Left lobe of liver (tissue), 2 donors: Measurements from ENCODE around the gene FGF14. TPM values are rescaled to one million over a fixed set of nuclear protein-coding genes. Genes with fewer than 3 reads are reported as not detected.

Experiments used
- ATAC-seq: fragments of 200-7000 bp; cut with Tn5 transposase; one replicate; pipeline ENCODE4 v1.9.1; 2020; ENCODE audit warnings: mild to moderate bottlenecking, moderate library complexity
- DNase-seq: peaks from one replicate; pipeline ENCODE4 v3.0.0-alpha.2; 2020; ENCODE audit warnings: low spot score
- total RNA-seq: library from RNA; stranded (reverse); gene quantifications from one replicate; pipeline ENCODE4 v1.2.1, GENCODE V29; 2021
- donor health status: DM: no; HTN: no; CAD: no; lungs with moderate emphysema.
- donor health status: DM: no; HTN: yes; CAD: no.

The FGF14 gene
- total RNA-seq, 1 donor from 2014 or later, result 0.48 TPM

DNA sequence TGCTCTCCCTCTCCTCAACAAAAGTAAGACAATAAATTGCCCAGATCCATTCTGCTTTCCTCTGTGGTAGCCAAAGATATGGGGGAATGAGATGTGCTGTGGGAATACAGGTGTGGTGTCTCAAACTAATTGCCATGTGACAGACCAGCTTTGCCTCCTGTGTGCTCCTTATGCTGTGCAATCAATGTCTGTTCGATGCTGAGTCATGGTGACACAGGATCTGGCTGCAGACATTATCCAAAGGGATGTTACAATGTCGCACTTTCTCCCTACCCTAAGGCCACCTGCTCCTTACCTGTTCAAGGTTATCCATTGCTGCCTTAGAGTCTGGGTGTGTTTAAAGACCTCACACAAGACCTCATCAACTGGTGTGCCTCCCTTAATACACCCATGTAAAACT lies 32.5 kb downstream of the FGF14 start:
- DNase-seq (no peak), ATAC-seq (no peak)

- DNase-seq (no peak), ATAC-seq (no peak)
These were observed 34.0 kb downstream of the FGF14 start for GRCh38 chr13:102367836-102368235.

GRCh38 chr13:102361113-102361512 lies 40.7 kb downstream of the FGF14 start:
- ATAC-seq (no peak), DNase-seq (no peak)

DNA sequence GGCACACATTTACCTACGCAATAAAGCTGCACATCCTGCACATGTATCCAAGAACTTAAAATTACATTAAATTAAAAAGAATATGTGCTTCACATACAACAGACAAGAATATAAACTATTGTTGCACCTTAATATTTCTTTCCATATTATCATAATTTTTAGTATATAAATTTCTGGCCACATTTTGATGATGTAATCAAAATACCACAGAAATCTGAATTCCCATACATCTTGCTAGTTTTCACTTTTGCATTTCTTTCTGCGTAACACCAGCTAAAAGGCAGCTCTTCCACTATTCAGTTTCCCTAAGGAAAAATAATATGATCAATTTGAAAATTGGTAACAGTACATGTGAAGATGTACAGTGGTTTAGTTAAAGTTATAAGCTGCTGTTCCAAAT lies 42.6 kb downstream of the FGF14 start:
- ATAC-seq, result no peak
- no peak for DNase-seq

DNA sequence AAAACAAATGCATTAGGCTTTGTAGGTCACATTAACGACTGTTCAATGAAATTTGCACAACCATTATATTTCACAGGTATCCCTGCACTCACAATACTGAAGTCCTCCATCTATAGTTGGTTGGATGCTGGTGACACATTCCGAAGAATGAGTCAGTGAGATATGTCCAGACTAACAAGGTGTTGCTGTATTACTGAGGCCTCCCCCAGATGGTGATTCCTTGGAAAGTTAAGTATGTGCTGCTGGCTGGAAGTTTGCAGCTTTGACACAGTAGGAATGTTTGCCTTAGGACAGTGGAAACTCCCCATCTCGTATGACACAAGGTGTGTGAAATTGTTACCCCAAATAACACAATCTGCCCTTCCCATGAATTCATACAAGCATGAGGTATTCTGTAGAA lies 46.6 kb downstream of the FGF14 start:
- no peak for DNase-seq
- ATAC-seq, result no peak

- DNase-seq, result no peak
- no peak for ATAC-seq
These were observed 47.8 kb downstream of the FGF14 start for GRCh38 chr13:102354011-102354410.

- DNase-seq, result no peak
- no peak for ATAC-seq
These were observed 50.3 kb downstream of the FGF14 start for GRCh38 chr13:102351521-102351920.

DNA sequence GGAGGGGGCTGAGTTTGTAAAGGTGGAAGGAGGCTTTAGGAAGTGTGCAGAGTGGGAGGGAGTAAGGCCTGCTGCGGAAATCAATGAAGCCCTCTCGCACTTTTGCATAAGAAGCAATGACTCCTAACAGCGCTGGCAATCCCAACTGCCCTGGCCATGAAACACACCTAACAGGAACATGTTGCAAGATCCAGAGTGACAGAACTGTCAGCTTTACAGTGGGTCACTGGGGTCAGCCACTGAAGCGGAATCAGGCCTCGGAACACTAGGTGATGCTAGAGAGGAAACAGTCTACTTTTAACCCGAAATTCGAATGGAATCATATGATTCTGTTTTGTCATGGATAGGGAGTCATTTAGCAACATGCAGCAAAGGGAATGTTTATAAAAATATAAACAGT lies 54.4 kb downstream of the FGF14 start:
- peak; percentile 99 for ATAC-seq
- DNase-seq, result peak; percentile 69

GRCh38 chr13:102346769-102347168 lies 55.1 kb downstream of the FGF14 start:
- DNase-seq (no peak), ATAC-seq (no peak)

- no peak for DNase-seq
- ATAC-seq, result no peak
These were observed 57.4 kb downstream of the FGF14 start for GRCh38 chr13:102344410-102344809.

DNA sequence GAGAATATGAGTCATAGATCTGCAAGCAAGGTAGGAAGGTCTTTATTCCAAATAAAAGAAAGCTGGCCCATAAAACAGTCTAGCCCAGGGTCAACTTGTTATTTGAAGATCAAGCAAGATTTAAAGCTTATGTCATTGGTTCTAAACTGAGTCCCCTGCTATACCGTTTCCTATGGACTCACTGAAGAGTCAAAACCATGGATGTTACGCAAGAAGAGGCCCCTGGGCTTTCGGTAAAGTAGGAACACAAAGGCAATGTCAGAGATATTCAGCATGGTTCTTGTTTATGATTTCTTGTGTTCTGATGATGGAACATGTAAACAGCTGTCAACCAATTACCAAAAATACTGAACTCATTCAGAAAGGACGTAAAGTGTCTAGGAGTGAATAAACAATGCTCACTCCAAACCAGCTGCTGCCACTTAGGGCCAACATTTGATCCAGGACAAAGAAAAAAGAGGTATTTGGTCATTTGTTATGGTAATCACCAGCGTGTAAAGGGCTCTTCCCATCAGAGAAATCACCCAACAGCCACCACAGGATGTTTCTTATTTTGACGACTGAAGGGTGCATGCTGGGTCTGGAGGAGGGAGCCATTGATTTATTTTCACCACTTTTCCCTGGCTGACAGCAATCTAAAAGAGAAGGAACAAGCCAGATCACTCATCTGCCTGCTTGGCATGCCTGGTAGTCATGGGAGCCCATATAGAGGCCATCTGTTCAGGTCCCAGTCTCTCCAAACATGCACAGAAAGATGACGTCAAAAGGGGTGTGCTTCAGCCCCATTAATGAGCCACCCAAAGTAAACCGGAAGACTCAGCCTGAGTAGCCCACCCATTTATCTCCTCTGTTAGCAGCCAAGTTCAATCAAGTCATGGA lies 68.3 kb downstream of the FGF14 start:
- ATAC-seq (no peak), DNase-seq (no peak)

DNA sequence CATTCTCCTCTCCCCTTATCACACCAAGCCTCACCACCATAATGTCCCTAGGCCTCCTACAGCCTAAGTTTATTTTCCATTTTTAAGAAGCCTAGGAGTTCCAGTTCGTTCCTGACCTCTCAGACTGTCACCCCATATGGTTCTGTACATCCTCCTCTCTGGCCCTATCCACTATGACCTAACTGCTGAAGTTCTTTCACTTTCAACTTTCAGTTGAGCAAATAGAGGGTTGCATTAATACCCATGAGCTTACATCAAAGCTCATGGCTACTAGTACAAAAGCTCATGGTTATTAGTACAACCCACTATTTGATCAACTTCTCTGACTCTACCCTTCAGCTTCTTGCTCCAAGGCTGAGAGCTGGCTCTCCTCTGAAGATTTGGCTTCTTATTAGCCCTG lies 72.9 kb downstream of the FGF14 start:
- ATAC-seq (peak; percentile 89), DNase-seq (no peak)

- ATAC-seq, result peak; percentile 65
- DNase-seq, result no peak
These were observed 74.7 kb downstream of the FGF14 start for GRCh38 chr13:102327119-102327617.

DNA sequence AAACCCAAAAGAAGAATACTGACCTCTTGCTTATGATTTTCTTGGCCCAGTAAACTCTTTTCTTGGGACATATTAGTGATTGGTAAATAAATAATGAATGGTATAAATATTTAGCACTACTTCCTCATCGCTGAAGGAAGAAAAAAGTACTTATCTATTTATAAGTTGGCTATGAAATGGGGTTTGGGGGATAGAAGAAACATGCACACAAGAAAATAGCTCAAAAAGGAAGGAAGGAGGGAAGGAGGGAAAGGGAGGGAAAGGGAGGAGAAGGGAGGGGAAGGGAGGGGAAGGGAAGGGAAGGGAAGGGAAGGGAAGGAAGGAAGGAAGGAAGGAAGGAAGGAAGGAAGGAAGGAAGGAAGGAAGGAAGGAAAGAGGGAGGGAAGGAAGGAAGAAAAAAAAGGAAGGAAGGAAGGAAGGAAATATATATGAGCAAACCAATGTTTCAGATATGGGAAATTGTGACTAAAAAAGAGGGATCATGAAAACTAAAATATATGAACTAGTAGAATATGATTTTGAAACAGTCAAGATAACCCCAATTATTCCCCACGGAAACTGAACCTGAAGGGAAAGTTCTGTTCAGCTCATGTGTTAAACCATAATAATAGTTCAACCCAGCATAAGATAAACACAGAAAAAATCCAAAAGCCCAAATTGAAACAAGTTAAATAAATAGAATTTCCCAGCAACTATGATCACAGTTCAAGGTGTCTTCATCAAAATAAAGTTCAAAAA lies 75.3 kb downstream of the FGF14 start:
- ATAC-seq (peak; percentile 64), DNase-seq (no peak)

GRCh38 chr13:102325321-102325720 lies 76.5 kb downstream of the FGF14 start:
- no peak for DNase-seq
- ATAC-seq, result no peak

GRCh38 chr13:102323505-102323904 lies 78.3 kb downstream of the FGF14 start:
- no peak for DNase-seq
- no peak for ATAC-seq

DNA sequence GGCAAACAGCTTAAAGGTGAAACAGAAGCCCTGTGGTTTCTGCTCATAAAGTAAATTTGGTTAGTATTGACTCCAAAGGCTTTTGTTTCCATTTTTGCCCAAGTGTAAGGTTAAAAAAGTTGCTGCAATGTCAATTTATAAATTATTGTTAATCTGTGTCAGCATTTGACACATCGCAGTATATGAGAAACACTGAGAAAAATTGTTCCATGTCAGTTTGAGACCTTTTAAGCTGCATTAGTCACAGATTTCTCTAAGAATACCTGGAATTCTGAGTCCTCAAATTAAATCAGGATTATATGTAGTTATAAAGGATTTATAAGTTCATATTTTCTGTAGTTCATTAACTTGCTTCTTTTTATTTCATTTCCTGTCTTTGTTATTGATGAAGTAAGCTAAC lies 78.8 kb downstream of the FGF14 start:
- ATAC-seq (no peak), DNase-seq (no peak)

DNA sequence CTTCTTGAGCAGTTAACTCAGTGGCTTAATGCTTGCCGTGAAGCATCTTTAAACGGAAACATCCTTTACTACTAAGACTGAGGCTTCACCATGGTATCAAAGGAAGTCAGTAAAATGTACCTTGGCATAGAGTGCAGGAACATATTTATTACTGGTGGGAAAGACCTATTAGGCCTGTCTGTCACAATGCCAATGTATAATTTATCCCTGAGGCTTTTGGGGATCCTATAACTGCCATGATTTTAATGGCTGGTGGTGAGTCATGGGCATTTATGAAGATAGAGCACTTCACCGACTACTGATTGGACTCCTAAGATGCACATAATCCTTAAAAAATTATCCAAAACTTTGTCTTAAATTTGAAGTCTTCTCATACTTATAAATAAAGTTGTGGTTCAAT lies 79.6 kb downstream of the FGF14 start:
- ATAC-seq, result no peak

DNA sequence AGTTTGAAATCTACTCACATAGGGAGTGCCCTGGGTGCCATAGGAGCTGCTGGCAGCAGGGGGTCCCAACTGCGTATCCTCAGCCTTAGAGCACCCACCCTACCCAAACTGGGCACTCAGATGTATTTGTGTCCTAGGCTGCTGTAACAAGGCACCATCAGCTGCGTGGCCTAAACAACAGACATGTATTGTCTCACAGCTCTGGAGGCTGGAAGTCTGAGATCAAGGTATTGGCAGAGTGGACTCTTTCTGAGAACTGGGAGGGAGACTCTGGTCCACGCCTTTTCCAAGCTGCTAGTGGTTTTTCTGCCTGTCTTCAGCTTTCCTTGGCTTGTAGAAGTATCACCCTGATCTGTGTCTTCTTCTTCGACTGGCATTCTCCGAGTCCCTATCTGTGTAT lies 83.6 kb downstream of the FGF14 start:
- ATAC-seq (no peak), DNase-seq (no peak)

More for the DNA sequence above, 79.6 kb downstream of the FGF14 start:
- no peak for DNase-seq

GRCh38 chr13:102317593-102317992 lies 84.3 kb downstream of the FGF14 start:
- DNase-seq (peak; percentile 89), ATAC-seq (peak; percentile 97)

DNA sequence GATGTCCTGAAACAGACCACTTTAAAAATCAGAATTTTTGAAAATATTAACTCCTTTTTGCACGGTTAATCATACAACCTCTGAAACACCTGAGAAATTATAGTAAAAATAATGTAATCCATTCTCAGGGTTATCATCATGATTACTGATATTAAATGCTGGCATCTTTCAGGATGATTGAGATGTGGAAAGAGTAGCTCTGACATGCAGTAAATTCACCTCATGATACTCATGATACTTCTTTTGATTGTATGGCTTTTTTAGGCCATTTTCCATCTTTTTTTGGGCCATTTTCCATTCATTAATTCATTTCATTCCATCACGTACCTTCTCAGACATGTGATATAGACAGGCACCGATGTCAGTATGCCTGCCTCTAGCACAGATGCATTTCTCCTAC lies 85.1 kb downstream of the FGF14 start:
- no peak for DNase-seq
- ATAC-seq, result no peak

DNA sequence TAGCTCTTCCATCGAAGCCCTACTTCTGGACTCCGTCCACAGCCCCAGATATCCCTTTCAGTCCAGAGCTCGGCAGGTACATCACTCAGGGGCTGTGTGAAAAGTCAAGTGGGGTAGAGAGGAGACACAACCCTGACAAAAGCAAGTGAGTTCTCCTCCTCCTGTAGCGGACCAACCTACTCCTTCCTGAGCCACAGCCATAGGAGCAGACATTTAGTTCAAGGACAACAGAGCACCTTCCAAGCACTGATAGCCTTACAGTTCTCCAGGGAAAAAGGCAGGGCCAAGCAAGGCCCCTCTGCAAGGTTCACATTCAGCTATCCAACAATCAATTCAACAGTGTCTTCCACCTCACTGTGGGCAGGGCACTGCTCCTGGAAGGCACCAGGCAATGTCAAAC lies 89.0 kb downstream of the FGF14 start:
- DNase-seq, result no peak

More for the DNA sequence above, 89.0 kb downstream of the FGF14 start:
- ATAC-seq, result no peak
